ENCODE results near the gene INTS3. TPM values are rescaled to one million over a fixed set of nuclear protein-coding genes. Genes with fewer than 3 reads are reported as not detected.

The INTS3 gene
- total and polyA plus RNA-seq, 11 donors: 19.6 to 41.8 (median 30.7) TPM

DNA sequence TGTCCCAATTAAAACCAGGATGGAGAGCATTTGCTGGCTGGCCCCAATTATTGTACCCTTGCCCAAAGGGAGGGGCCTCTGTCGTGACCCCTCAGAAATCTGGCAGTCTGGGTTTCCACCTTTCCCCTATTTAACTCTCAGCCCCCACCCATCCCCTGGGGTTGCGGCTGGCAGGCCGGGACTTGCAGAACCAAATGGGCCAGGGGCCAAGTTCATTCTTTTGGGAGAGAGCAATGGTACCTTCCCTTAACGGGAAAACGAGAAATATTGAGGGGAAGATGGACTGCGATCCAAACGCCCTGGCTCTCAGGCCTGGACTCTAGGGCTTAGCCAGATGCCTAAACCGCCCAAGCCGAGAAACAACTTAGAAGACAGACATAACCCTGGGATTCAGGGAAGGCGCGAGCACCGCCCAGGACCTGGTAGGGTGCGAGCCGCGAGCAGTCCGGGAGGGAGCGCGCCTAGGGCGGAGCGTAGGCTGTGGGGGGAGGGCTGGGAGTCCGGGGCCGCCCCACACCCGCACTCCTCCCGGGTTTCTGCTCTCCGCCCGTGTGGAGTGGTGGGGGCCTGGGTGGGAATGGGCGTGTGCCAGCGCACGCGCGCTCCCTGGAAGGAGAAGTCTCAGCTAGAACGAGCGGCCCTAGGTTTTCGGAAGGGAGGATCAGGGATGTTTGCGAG lies 47.1 kb downstream of the INTS3 start, which contains the start of gene SLC27A3:
Gene SLC27A3, plus strand, starts transcription at position 628 of the 678 bp plus-strand sequence. CDS start 91 bp downstream, outside the sequence.
- intact Hi-C loops (cut with DNase I): loop anchor here in 6 of 10 donors (2.0 to 5.0 kb wide), 4 partner anchors 14 to 203 kb away; partner anchors contain the start of gene NPR1 (in 3 of the 6)
- TF ChIP-seq POLR2A (IDR thresholded peaks at IDR 0.05): no peak
- TF ChIP-seq, protein P1, sequence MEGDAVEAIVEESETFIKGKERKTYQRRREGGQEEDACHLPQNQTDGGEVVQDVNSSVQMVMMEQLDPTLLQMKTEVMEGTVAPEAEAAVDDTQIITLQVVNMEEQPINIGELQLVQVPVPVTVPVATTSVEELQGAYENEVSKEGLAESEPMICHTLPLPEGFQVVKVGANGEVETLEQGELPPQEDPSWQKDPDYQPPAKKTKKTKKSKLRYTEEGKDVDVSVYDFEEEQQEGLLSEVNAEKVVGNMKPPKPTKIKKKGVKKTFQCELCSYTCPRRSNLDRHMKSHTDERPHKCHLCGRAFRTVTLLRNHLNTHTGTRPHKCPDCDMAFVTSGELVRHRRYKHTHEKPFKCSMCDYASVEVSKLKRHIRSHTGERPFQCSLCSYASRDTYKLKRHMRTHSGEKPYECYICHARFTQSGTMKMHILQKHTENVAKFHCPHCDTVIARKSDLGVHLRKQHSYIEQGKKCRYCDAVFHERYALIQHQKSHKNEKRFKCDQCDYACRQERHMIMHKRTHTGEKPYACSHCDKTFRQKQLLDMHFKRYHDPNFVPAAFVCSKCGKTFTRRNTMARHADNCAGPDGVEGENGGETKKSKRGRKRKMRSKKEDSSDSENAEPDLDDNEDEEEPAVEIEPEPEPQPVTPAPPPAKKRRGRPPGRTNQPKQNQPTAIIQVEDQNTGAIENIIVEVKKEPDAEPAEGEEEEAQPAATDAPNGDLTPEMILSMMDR (IDR thresholded peaks at IDR 0.05): no peak
- H3K36me3 ChIP-seq: peaks cover 0 to 41% (median 29%) of the 10 kb centered on the region in 9 donors
- peaks cover 8 to 90% (median 67%) of the 10 kb centered on the region in 12 donors for H3K4me1 ChIP-seq
- WGBS, 4 donors: 3 to 7% (median 4%) methylated on average over 19 to 35 of the region's 35 CpGs
- peak within 1 kb of the TSS; percentile 74 to 95 (median 85) for H3K27ac ChIP-seq
- no peaks in the 10 kb centered on the region for H3K9me3 ChIP-seq
- ATAC-seq: peak; percentile 75 to 84 (median 81)
- no peaks in the 10 kb centered on the region for H3K27me3 ChIP-seq
- peak; percentile 68 to 90 (median 83) for DNase-seq
- peak within 1 kb of the TSS; percentile 57 to 91 (median 78) for H3K4me3 ChIP-seq

DNA sequence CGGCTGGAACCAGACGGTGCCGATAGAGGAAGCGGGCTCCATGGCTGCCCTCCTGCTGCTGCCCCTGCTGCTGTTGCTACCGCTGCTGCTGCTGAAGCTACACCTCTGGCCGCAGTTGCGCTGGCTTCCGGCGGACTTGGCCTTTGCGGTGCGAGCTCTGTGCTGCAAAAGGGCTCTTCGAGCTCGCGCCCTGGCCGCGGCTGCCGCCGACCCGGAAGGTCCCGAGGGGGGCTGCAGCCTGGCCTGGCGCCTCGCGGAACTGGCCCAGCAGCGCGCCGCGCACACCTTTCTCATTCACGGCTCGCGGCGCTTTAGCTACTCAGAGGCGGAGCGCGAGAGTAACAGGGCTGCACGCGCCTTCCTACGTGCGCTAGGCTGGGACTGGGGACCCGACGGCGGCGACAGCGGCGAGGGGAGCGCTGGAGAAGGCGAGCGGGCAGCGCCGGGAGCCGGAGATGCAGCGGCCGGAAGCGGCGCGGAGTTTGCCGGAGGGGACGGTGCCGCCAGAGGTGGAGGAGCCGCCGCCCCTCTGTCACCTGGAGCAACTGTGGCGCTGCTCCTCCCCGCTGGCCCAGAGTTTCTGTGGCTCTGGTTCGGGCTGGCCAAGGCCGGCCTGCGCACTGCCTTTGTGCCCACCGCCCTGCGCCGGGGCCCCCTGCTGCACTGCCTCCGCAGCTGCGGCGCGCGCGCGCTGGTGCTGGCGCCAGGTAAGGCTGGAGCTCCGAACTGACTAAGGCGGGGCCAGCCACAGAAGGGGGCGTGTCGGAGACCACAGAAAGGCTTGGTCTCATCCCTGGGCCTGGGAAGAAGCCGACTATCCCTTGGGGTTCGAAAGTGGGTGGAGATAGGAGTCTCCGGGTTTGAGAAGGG lies 47.8 kb downstream of the INTS3 start:
- ATAC-seq (peak in 3 of 4 donors; percentile 6 to 43 (median 37)), DNase-seq (peak; percentile 66 to 87 (median 71))
- 0 to 1% (median 1%) methylated on average over 23 to 83 of the region's 83 CpGs for WGBS, 4 donors
- H3K4me3 ChIP-seq: peak overlapping the region; percentile 57 to 91 (median 78)
- intact Hi-C loops (cut with DNase I): loop anchor here in 2 of 10 donors (2.0 kb wide), 2 partner anchors 15 to 25 kb away; no protein-coding TSS in a partner anchor
- H3K4me1 ChIP-seq: peaks cover 7 to 91% (median 69%) of the 10 kb centered on the region in 12 donors
- H3K9me3 ChIP-seq: no peaks in the 10 kb centered on the region
- H3K27ac ChIP-seq: peak overlapping the region; percentile 74 to 95 (median 85)
- H3K27me3 ChIP-seq: no peaks in the 10 kb centered on the region
- H3K36me3 ChIP-seq: peaks cover 0 to 38% (median 22%) of the 10 kb centered on the region in 9 donors
- TF ChIP-seq, protein P1 (IDR thresholded peaks at IDR 0.05): peak in 1 of 12 donors; percentile 2
- no peak for TF ChIP-seq POLR2A (IDR thresholded peaks at IDR 0.05)

GRCh38 chr1:153776352-153776751 lies 48.5 kb downstream of the INTS3 start:
- 53 to 63% (median 58%) methylated on average over 7 to 10 of the region's 10 CpGs for WGBS, 4 donors
- intact Hi-C loops (cut with DNase I): no loop called here
- no peak for TF ChIP-seq POLR2A (IDR thresholded peaks at IDR 0.05)
- TF ChIP-seq, protein P1 (IDR thresholded peaks at IDR 0.05): no peak
- Histone ChIP-seq H3K9me3 (no peaks in the 10 kb centered on the region), H3K27me3 (no peaks in the 10 kb centered on the region), H3K4me3 (peak overlapping the region; percentile 57 to 91 (median 78)), H3K4me1 (peaks cover 5 to 89% (median 64%) of the 10 kb centered on the region in 12 donors), H3K36me3 (peaks cover 0 to 33% (median 18%) of the 10 kb centered on the region in 9 donors), H3K27ac (peak overlapping the region in 11 of 12 donors; percentile 74 to 95 (median 84))
- ATAC-seq: no peak
- DNase-seq: peak in 1 of 5 donors; percentile 27

Data from heart left ventricle (tissue), 16 donors.